Keratinocyte (primary cell): ENCODE results near the gene CD96. TPM values are rescaled to one million over a fixed set of nuclear protein-coding genes. Genes with fewer than 3 reads are reported as not detected.

ENCODE experiments used
- DNase-seq: peaks from one replicate; pipeline ENCODE4 v3.0.0-alpha.2; 2011; ENCODE audit warnings: low read depth, missing footprints, low spot score
- FAIRE-seq: peaks from 2 replicates; lab custom pipeline; 2011; peaks lifted over from hg19 to GRCh38; lab: Jason Lieb, UNC
- H2AFZ ChIP-seq: 2 replicates; pipeline ENCODE4 v1.6.0; 2012; ENCODE audit warnings: low read length, control low read depth, inconsistent platforms; ENCODE audit not compliant: control insufficient read depth
- H3K27ac ChIP-seq: 2 replicates; pipeline ENCODE4 v1.5.1; 2011; ENCODE audit warnings: low read length; ENCODE audit not compliant: control insufficient read depth, insufficient read depth
- H3K27me3 ChIP-seq: 3 replicates; pipeline ENCODE4 v1.6.0; 2011; ENCODE audit warnings: low read length; ENCODE audit not compliant: control insufficient read depth, insufficient read depth; ENCODE audit errors: extremely low read depth
- H3K36me3 ChIP-seq, 2 experiments: 2 replicates in 1 of 2; 3 replicates in 1 of 2; pipeline ENCODE4 v1.5.1; 2011; ENCODE audit warnings: low read length in 2 of 2, mild to moderate bottlenecking in 1 of 2; ENCODE audit not compliant: control insufficient read depth in 2 of 2, insufficient read depth in 2 of 2; ENCODE audit errors: extremely low read depth in 1 of 2
- H3K4me1 ChIP-seq: 3 replicates; pipeline ENCODE4 v1.5.1; 2011; ENCODE audit warnings: low read length; ENCODE audit not compliant: control insufficient read depth, insufficient read depth; ENCODE audit errors: extremely low read depth
- H3K4me2 ChIP-seq: 3 replicates; pipeline ENCODE4 v1.6.0; 2011; ENCODE audit warnings: low read depth, low read length; ENCODE audit not compliant: control insufficient read depth, insufficient read depth; ENCODE audit errors: extremely low read depth
- H3K4me3 ChIP-seq, 3 experiments: fragments of 200-600 bp in 1 of 3; sonication (generic) in 1 of 3; 2 replicates in 2 of 3; 3 replicates in 1 of 3; pipeline ENCODE4 v1.5.1; 2011 to 2016; ENCODE audit warnings: low read length in 3 of 3, mild to moderate bottlenecking in 3 of 3, control low read depth in 2 of 3, inconsistent platforms in 1 of 3, low read depth in 1 of 3, mixed read lengths in 1 of 3, mixed run types in 1 of 3, moderate library complexity in 1 of 3; ENCODE audit not compliant: control insufficient read depth in 2 of 3, insufficient read depth in 2 of 3; ENCODE audit errors: extremely low read depth in 1 of 3
- H3K79me2 ChIP-seq: 2 replicates; pipeline ENCODE4 v1.6.0; 2012; ENCODE audit warnings: low read length; ENCODE audit not compliant: control insufficient read depth, insufficient read depth
- H3K9ac ChIP-seq: 3 replicates; pipeline ENCODE4 v1.6.0; 2011; ENCODE audit warnings: low read length; ENCODE audit not compliant: control insufficient read depth, insufficient read depth; ENCODE audit errors: extremely low read depth
- H3K9me1 ChIP-seq: 3 replicates; pipeline ENCODE4 v1.6.0; 2011; ENCODE audit warnings: low read length; ENCODE audit not compliant: control insufficient read depth, insufficient read depth; ENCODE audit errors: extremely low read depth
- H3K9me3 ChIP-seq: 2 replicates; pipeline ENCODE4 v1.5.1; 2012; ENCODE audit warnings: low read depth, low read length; ENCODE audit not compliant: control insufficient read depth
- H4K20me1 ChIP-seq: 3 replicates; pipeline ENCODE4 v1.6.0; 2011; ENCODE audit warnings: low read length; ENCODE audit not compliant: control insufficient read depth, insufficient read depth; ENCODE audit errors: extremely low read depth
- CTCF ChIP-seq, 3 experiments: IDR thresholded peaks in 1 of 3; conservative IDR thresholded peaks in 1 of 3; optimal IDR thresholded peaks in 1 of 3; 2 replicates in 2 of 3; 3 replicates in 1 of 3; pipeline versions ENCODE3 to v1.5.1; 2011; ENCODE audit warnings: low read length in 3 of 3, mild to moderate bottlenecking in 3 of 3, moderate library complexity in 2 of 3, control low read depth in 1 of 3, inconsistent platforms in 1 of 3; ENCODE audit not compliant: insufficient read depth in 2 of 3; ENCODE audit errors: extremely low read depth in 1 of 3
- EZH2 ChIP-seq: IDR thresholded peaks from one replicate; pipeline ENCODE4 v1.6.1; 2012; ENCODE audit warnings: inconsistent platforms, mild to moderate bottlenecking, low read length, moderate library complexity
- dilution Hi-C: fragments of 300-500 bp; cut with MboI; formaldehyde crosslinking; loops from one replicate; pipeline ENCODE4 v1.7.0; 2020; ENCODE audit warnings: low sequenced_read_pairs; ENCODE audit not compliant: extremely low pct_ligation_motif_present
- polyA plus RNA-seq, 5 experiments: library from polyadenylated mRNA; depleted of rRNA in 3 of 5; stranded (reverse) in 3 of 5; stranded (forward) in 1 of 5; unstranded in 1 of 5; fragments of >200 nt; gene quantifications; 1 replicate in 1 of 5; 2 replicates in 3 of 5; 3 replicates in 1 of 5; pipeline versions ENCODE4 v1.2.1 to v1.2.3, GENCODE V29; 2011 to 2012; ENCODE audit warnings: missing spikeins in 2 of 5, low read depth in 1 of 5, low replicate concordance in 1 of 5

CD96 gene
- polyA plus RNA-seq, 1 donor (not counting 4 experiments of a cell fraction or from before 2014, with no cell fraction given) = 0.13 TPM

GRCh38 chr3:111635403-111635802 lies 93.4 kb downstream of the CD96 start:
- no peaks in the 10 kb centered on the region for H3K27me3 ChIP-seq
- no peaks in the 10 kb centered on the region for H4K20me1 ChIP-seq
- DNase-seq (no peak), FAIRE-seq (no peak)
- no peak overlapping the region for H3K27ac ChIP-seq
- H3K79me2 ChIP-seq = no peaks in the 10 kb centered on the region
- no peaks in the 10 kb centered on the region for H3K9me1 ChIP-seq
- no peak overlapping the region for H2AFZ ChIP-seq
- H3K9me3 ChIP-seq = no peaks in the 10 kb centered on the region
- TF ChIP-seq CTCF (optimal IDR thresholded peaks at IDR 0.05 in 1 of 3, IDR thresholded peaks at IDR 0.05 in 1 of 3, conservative IDR thresholded peaks at IDR 0.05 in 1 of 3; ENCODE audit: extremely low read depth in 1 of 3, insufficient read depth in 2 of 3, low read length in 3 of 3) = no peak
- no peak for TF ChIP-seq EZH2
- no peak overlapping the region for H3K4me2 ChIP-seq
- dilution Hi-C loops = no loop called here
- no peak overlapping the region for H3K4me3 ChIP-seq
- no peaks in the 10 kb centered on the region for H3K36me3 ChIP-seq
- H3K4me1 ChIP-seq = peaks cover 6% of the 10 kb centered on the region
- no peak overlapping the region for H3K9ac ChIP-seq

DNA sequence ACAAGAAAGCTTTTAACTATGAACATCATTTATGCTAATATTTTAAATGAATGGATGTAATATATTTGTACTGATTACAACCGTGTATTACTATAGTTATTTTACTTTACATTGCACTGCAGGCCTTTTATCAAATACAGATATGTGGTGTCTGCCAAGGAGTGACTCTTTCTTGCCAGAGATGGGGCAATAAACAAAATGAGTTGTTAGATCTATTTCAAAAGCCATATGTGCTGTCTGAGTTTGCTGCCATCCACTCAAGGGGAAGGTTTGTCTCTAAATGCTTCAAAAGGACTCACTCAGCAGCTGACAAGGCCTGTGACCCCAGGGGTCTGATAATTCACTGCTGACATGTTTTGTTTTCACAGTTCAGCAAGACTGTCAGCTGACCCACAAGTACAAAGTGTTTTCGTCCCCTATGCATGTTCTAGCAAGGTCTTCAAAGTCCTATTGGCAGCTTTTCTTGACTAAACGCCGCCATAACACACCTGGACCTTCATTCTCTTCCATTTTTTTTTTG lies 94.4 kb downstream of the CD96 start:
- H2AFZ ChIP-seq = peak overlapping the region; percentile 67
- H3K9me1 ChIP-seq = no peaks in the 10 kb centered on the region
- H3K27ac ChIP-seq = no peak overlapping the region
- peaks cover 6% of the 10 kb centered on the region for H3K4me1 ChIP-seq
- no peaks in the 10 kb centered on the region for H4K20me1 ChIP-seq
- DNase-seq (no peak), FAIRE-seq (peak; percentile 20)
- dilution Hi-C loops = no loop called here
- no peak overlapping the region for H3K4me3 ChIP-seq
- H3K27me3 ChIP-seq = no peaks in the 10 kb centered on the region
- no peak for TF ChIP-seq EZH2
- TF ChIP-seq CTCF (optimal IDR thresholded peaks at IDR 0.05 in 1 of 3, IDR thresholded peaks at IDR 0.05 in 1 of 3, conservative IDR thresholded peaks at IDR 0.05 in 1 of 3; ENCODE audit: extremely low read depth in 1 of 3, insufficient read depth in 2 of 3, low read length in 3 of 3) = no peak
- H3K9ac ChIP-seq = no peak overlapping the region
- no peaks in the 10 kb centered on the region for H3K36me3 ChIP-seq
- no peaks in the 10 kb centered on the region for H3K79me2 ChIP-seq
- H3K4me2 ChIP-seq = no peak overlapping the region
- no peaks in the 10 kb centered on the region for H3K9me3 ChIP-seq
